Right lobe of liver (tissue), 4 donors: Measurements from ENCODE around the gene C9orf152.

Experiments used
- CTCF ChIP-seq, 4 donors: fragments of 200-600 bp in 3 of 4; fragments of 450-650 bp in 1 of 4; IDR thresholded peaks; one replicate each; pipeline versions ENCODE4 v1.5.1 to v1.8.0; 2016 to 2022; ENCODE audit warnings: antibody characterized with exemption in 4 of 4, mild to moderate bottlenecking in 2 of 4
- POLR2A ChIP-seq: fragments of 450-650 bp; IDR thresholded peaks from one replicate; pipeline ENCODE4 v1.6.1; 2017; ENCODE audit warnings: antibody characterized with exemption, mild to moderate bottlenecking
- donor health status: DM: no; HTN: no; CAD: no.
- donor health status: DM: no; HTN: no; CAD: no.
- donor health status: DM: no; HTN: yes; CAD: no.

GRCh38 chr9:110202232-110202631 is 5.7 kb downstream of the C9orf152 start:
- TF ChIP-seq CTCF (IDR thresholded peaks at IDR 0.05) (no peak), POLR2A (no peak)
